Choroid plexus epithelial cell (primary cell): Measurements from ENCODE around the gene VPS35L.

ENCODE experiments used
- DNase-seq: peaks from one replicate; pipeline ENCODE4 v3.0.0-alpha.2; 2010; ENCODE audit warnings: low read depth
- H3K4me3 ChIP-seq: 2 replicates; pipeline ENCODE4 v1.5.1; 2011; ENCODE audit warnings: low read depth, mild to moderate bottlenecking, control low read depth, low read length, moderate library complexity
- TF ChIP-seq, protein P1 (sequence below): conservative IDR thresholded peaks from 2 replicates; pipeline ENCODE4 v1.5.1; 2011; ENCODE audit warnings: low read depth, mild to moderate bottlenecking, control low read depth, inconsistent platforms, low read length, moderate library complexity

Gene VPS35L

GRCh38 chr16:19717741-19718623, 162.5 kb downstream of the VPS35L start, which contains the start of the genes IQCK and KNOP1:
TSS of gene IQCK (plus strand) at chr16:19718271. CDS start at chr16:19718307, 36 bp downstream.
TSS of gene KNOP1 (minus strand) at chr16:19718227. CDS start at chr16:19715035, 3,192 bp downstream.
- peak within 1 kb of the TSS; percentile 99 for H3K4me3 ChIP-seq
- TF ChIP-seq, protein P1, sequence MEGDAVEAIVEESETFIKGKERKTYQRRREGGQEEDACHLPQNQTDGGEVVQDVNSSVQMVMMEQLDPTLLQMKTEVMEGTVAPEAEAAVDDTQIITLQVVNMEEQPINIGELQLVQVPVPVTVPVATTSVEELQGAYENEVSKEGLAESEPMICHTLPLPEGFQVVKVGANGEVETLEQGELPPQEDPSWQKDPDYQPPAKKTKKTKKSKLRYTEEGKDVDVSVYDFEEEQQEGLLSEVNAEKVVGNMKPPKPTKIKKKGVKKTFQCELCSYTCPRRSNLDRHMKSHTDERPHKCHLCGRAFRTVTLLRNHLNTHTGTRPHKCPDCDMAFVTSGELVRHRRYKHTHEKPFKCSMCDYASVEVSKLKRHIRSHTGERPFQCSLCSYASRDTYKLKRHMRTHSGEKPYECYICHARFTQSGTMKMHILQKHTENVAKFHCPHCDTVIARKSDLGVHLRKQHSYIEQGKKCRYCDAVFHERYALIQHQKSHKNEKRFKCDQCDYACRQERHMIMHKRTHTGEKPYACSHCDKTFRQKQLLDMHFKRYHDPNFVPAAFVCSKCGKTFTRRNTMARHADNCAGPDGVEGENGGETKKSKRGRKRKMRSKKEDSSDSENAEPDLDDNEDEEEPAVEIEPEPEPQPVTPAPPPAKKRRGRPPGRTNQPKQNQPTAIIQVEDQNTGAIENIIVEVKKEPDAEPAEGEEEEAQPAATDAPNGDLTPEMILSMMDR: peak; percentile 34
- DNase-seq: peak; percentile 92

DNA sequence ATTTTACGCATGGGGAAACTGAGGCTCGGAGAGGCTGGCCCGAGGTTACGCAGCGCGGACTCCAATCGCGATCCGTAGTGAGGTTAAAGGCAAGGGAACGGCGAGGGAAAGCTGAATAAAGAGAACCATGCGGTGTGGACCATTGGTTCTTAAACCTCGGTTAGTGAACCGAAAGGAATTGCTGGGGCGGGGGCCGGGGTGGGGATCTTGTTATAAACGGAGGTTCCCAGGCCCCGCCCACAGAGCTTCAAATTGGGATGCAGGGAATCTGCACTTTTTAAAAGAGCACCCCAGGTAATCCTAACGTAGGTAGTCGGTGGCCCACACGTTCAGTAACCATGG, 163.1 kb downstream of the VPS35L start:
- TF ChIP-seq, protein P1: no peak
- peak overlapping the region; percentile 99 for H3K4me3 ChIP-seq
- peak; percentile 31 for DNase-seq

GRCh38 chr16:19722269-19722952, 166.9 kb downstream of the VPS35L start:
- DNase-seq: no peak
- H3K4me3 ChIP-seq: no peak overlapping the region
- TF ChIP-seq, protein P1: no peak

DNA sequence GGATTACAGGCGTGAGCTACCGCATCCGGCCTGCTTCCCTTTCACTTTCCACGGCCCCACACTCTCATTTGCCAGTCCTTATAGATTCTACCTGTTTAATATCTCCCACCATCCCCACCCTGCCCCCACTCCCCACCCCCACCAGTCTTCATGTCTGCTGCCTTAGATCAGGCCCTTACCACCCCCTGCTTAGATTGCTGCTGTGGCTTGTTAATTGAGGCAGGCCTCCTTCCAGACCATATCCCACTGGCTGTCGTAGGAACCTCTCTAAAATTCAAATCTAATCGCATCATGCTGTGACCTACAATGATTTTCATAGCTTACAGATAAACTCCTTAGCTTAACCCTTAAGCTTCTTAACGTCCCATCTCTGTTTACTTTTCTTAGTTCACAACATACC, 167.5 kb downstream of the VPS35L start:
- TF ChIP-seq, protein P1: no peak
- H3K4me3 ChIP-seq: no peak overlapping the region
- no peak for DNase-seq

DNA sequence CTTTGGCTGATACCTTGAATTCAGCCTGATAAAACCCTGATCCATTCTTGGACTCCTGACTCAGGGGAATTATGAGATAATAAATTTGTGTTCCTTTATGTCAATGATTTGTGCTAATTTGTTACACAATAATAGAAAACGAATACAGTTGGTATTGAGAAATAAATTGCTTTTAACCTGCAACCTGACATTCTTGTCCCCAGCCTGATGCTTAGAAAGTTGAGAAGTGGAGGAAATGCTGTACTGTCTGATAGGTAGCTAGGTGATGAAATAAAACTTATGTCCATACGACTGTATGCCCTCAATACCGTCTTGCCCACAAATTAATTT, 173.1 kb downstream of the VPS35L start:
- no peak overlapping the region for H3K4me3 ChIP-seq
- TF ChIP-seq, protein P1: no peak
- no peak for DNase-seq

- H3K4me3 ChIP-seq: no peak overlapping the region
- TF ChIP-seq, protein P1: no peak
- DNase-seq: no peak
These were observed 178.0 kb downstream of the VPS35L start for GRCh38 chr16:19733551-19733950.
